ENCODE results near the gene BRIP1. TPM values are rescaled to one million over a fixed set of nuclear protein-coding genes. Genes with fewer than 3 reads are reported as not detected.

Gene BRIP1
- polyA plus RNA-seq, 1 of the 3 experiments (the other 2 are of a cell fraction) = 2.0 TPM

DNA sequence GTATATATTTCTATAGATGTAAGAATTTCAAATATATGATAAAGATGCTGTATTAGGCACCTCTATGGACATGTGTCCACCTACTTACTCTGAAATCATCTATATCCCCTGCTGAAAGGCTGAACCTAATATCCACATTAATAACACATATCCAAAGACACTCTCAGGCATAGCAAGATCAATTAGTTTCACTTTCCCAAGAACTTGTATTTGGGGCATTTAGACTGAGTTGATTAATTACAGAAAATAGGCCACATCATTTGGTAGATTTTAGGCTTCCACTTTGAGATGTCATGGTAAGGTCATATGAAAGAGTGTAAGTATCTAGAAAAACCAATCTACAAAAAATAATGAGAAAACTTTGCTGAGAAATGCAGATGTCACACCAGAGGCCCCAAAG lies 45.1 kb downstream of the BRIP1 start:
- no peak overlapping the region for H3K4me2 ChIP-seq

More for the DNA sequence above, 45.1 kb downstream of the BRIP1 start:
- Histone ChIP-seq H3K36me3 (replicated peaks in 1 of 2; ENCODE audit: control insufficient read depth in 1 of 2, insufficient read depth in 2 of 2, low read length in 1 of 2) (peaks cover 20 to 54% of the 10 kb centered on the region in 2 experiments), H3K79me2 (ENCODE audit: insufficient read depth) (peaks cover 11% of the 10 kb centered on the region; the same call in 1 of the 2 replicates), H4K20me1 (ENCODE audit: insufficient read depth) (no peaks in the 10 kb centered on the region), H3K27me3 (ENCODE audit: insufficient read depth) (no peaks in the 10 kb centered on the region), H3K4me1 (ENCODE audit: control insufficient read depth in 1 of 2, insufficient read depth in 2 of 2, low read depth in 1 of 2, low read length in 1 of 2) (peaks cover 2 to 3% of the 10 kb centered on the region in 2 experiments; a peak in 2 of 4 replicates), H2AFZ (ENCODE audit: low read depth) (no peak overlapping the region), H3K9me3 (no peaks in the 10 kb centered on the region), H3K4me3 (ENCODE audit: low read depth in 2 of 2, low read length in 1 of 2) (no peak overlapping the region), H3F3A (replicated peaks; ENCODE audit: insufficient read depth) (peaks cover 14% of the 10 kb centered on the region), H3K27ac (ENCODE audit: low read depth in 2 of 2, low read length in 1 of 2) (no peak overlapping the region), H3K9ac (no peak overlapping the region), H3K9me2 (no peaks in the 10 kb centered on the region)
- CTCF ChIA-PET = no interaction called here
- POLR2A ChIA-PET = no interaction called here
- DNase-seq = no peak
- TF ChIP-seq EZH2phosphoT487 (IDR thresholded peaks at IDR 0.05; ENCODE audit: borderline replicate concordance, low read depth) (no peak), RAD21 (IDR thresholded peaks at IDR 0.05; ENCODE audit: low read length) (no peak), TEAD4 (IDR thresholded peaks at IDR 0.05; ENCODE audit: borderline replicate concordance, insufficient read depth) (no peak), POLR2AphosphoS5 (IDR thresholded peaks at IDR 0.05; ENCODE audit: low read depth, low read length) (no peak), SMC3 (IDR thresholded peaks at IDR 0.05; ENCODE audit: low read depth, low read length) (no peak), GABPA (IDR thresholded peaks at IDR 0.05; ENCODE audit: low read depth) (no peak), TCF12 (IDR thresholded peaks at IDR 0.05) (no peak), FOXJ3 (CRISPR knock-in tag; IDR thresholded peaks at IDR 0.05) (no peak), RFX5 (IDR thresholded peaks at IDR 0.05; ENCODE audit: low read length) (no peak), YY1 (IDR thresholded peaks at IDR 0.05; ENCODE audit: low read depth) (no peak), GATA2 (CRISPR knock-in tag; IDR thresholded peaks at IDR 0.05) (no peak), NFIC (IDR thresholded peaks at IDR 0.05; ENCODE audit: borderline replicate concordance) (no peak), CHD2 (IDR thresholded peaks at IDR 0.05; ENCODE audit: low read length, partially characterized antibody) (no peak), EP300 (IDR thresholded peaks at IDR 0.05; ENCODE audit: borderline replicate concordance in 1 of 2, low read depth in 1 of 2, low read length in 1 of 2) (no peak)
- TF ChIP-seq, protein P1, sequence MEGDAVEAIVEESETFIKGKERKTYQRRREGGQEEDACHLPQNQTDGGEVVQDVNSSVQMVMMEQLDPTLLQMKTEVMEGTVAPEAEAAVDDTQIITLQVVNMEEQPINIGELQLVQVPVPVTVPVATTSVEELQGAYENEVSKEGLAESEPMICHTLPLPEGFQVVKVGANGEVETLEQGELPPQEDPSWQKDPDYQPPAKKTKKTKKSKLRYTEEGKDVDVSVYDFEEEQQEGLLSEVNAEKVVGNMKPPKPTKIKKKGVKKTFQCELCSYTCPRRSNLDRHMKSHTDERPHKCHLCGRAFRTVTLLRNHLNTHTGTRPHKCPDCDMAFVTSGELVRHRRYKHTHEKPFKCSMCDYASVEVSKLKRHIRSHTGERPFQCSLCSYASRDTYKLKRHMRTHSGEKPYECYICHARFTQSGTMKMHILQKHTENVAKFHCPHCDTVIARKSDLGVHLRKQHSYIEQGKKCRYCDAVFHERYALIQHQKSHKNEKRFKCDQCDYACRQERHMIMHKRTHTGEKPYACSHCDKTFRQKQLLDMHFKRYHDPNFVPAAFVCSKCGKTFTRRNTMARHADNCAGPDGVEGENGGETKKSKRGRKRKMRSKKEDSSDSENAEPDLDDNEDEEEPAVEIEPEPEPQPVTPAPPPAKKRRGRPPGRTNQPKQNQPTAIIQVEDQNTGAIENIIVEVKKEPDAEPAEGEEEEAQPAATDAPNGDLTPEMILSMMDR (IDR thresholded peaks at IDR 0.05) = no peak
- TF ChIP-seq, protein P2, sequence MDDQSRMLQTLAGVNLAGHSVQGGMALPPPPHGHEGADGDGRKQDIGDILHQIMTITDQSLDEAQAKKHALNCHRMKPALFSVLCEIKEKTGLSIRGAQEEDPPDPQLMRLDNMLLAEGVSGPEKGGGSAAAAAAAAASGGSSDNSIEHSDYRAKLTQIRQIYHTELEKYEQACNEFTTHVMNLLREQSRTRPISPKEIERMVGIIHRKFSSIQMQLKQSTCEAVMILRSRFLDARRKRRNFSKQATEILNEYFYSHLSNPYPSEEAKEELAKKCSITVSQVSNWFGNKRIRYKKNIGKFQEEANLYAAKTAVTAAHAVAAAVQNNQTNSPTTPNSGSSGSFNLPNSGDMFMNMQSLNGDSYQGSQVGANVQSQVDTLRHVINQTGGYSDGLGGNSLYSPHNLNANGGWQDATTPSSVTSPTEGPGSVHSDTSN (IDR thresholded peaks at IDR 0.05) = no peak
- TF ChIP-seq, protein P3, sequence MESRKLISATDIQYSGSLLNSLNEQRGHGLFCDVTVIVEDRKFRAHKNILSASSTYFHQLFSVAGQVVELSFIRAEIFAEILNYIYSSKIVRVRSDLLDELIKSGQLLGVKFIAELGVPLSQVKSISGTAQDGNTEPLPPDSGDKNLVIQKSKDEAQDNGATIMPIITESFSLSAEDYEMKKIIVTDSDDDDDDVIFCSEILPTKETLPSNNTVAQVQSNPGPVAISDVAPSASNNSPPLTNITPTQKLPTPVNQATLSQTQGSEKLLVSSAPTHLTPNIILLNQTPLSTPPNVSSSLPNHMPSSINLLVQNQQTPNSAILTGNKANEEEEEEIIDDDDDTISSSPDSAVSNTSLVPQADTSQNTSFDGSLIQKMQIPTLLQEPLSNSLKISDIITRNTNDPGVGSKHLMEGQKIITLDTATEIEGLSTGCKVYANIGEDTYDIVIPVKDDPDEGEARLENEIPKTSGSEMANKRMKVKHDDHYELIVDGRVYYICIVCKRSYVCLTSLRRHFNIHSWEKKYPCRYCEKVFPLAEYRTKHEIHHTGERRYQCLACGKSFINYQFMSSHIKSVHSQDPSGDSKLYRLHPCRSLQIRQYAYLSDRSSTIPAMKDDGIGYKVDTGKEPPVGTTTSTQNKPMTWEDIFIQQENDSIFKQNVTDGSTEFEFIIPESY (IDR thresholded peaks at IDR 0.05; ENCODE audit: borderline replicate concordance, low read depth) = no peak
- TF ChIP-seq, protein P4, sequence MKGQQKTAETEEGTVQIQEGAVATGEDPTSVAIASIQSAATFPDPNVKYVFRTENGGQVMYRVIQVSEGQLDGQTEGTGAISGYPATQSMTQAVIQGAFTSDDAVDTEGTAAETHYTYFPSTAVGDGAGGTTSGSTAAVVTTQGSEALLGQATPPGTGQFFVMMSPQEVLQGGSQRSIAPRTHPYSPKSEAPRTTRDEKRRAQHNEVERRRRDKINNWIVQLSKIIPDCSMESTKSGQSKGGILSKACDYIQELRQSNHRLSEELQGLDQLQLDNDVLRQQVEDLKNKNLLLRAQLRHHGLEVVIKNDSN (IDR thresholded peaks at IDR 0.05; ENCODE audit: borderline replicate concordance, low read depth) = no peak
- TF ChIP-seq, protein P5, sequence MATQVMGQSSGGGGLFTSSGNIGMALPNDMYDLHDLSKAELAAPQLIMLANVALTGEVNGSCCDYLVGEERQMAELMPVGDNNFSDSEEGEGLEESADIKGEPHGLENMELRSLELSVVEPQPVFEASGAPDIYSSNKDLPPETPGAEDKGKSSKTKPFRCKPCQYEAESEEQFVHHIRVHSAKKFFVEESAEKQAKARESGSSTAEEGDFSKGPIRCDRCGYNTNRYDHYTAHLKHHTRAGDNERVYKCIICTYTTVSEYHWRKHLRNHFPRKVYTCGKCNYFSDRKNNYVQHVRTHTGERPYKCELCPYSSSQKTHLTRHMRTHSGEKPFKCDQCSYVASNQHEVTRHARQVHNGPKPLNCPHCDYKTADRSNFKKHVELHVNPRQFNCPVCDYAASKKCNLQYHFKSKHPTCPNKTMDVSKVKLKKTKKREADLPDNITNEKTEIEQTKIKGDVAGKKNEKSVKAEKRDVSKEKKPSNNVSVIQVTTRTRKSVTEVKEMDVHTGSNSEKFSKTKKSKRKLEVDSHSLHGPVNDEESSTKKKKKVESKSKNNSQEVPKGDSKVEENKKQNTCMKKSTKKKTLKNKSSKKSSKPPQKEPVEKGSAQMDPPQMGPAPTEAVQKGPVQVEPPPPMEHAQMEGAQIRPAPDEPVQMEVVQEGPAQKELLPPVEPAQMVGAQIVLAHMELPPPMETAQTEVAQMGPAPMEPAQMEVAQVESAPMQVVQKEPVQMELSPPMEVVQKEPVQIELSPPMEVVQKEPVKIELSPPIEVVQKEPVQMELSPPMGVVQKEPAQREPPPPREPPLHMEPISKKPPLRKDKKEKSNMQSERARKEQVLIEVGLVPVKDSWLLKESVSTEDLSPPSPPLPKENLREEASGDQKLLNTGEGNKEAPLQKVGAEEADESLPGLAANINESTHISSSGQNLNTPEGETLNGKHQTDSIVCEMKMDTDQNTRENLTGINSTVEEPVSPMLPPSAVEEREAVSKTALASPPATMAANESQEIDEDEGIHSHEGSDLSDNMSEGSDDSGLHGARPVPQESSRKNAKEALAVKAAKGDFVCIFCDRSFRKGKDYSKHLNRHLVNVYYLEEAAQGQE (IDR thresholded peaks at IDR 0.05; ENCODE audit: low read depth, low read length) = no peak
- TF ChIP-seq, protein P6, sequence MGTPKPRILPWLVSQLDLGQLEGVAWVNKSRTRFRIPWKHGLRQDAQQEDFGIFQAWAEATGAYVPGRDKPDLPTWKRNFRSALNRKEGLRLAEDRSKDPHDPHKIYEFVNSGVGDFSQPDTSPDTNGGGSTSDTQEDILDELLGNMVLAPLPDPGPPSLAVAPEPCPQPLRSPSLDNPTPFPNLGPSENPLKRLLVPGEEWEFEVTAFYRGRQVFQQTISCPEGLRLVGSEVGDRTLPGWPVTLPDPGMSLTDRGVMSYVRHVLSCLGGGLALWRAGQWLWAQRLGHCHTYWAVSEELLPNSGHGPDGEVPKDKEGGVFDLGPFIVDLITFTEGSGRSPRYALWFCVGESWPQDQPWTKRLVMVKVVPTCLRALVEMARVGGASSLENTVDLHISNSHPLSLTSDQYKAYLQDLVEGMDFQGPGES (IDR thresholded peaks at IDR 0.05; ENCODE audit: low read depth, low read length) = no peak

All from SK-N-SH (cell line).